ENCODE measurements around the gene CSRP3.

Gene CSRP3

DNA sequence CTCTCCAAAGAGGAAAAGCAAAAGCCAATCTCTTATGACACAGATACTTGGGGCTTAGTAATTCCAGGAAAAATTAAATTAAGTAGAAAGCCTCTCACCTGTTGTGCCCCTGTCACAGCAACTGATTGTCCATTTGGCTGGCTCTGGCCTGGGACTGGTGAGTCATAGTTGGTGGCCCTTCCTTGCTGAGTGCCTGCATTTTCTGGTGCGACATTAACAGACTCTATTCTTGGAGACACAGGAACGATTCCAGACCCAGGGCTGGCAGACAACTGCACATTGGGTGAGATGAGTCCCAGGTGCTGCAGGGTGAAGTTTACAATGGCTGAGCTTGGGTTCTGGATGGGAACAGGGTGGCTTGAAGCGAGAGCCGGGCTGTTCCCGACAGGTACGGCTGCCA lies 23.3 kb upstream of the CSRP3 start:
- no peak overlapping the region for H3K27ac ChIP-seq
- TF ChIP-seq, protein P1, sequence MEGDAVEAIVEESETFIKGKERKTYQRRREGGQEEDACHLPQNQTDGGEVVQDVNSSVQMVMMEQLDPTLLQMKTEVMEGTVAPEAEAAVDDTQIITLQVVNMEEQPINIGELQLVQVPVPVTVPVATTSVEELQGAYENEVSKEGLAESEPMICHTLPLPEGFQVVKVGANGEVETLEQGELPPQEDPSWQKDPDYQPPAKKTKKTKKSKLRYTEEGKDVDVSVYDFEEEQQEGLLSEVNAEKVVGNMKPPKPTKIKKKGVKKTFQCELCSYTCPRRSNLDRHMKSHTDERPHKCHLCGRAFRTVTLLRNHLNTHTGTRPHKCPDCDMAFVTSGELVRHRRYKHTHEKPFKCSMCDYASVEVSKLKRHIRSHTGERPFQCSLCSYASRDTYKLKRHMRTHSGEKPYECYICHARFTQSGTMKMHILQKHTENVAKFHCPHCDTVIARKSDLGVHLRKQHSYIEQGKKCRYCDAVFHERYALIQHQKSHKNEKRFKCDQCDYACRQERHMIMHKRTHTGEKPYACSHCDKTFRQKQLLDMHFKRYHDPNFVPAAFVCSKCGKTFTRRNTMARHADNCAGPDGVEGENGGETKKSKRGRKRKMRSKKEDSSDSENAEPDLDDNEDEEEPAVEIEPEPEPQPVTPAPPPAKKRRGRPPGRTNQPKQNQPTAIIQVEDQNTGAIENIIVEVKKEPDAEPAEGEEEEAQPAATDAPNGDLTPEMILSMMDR (conservative IDR thresholded peaks at IDR 0.05) = no peak
- no peak for TF ChIP-seq ZFX (IDR thresholded peaks at IDR 0.05)

DNA sequence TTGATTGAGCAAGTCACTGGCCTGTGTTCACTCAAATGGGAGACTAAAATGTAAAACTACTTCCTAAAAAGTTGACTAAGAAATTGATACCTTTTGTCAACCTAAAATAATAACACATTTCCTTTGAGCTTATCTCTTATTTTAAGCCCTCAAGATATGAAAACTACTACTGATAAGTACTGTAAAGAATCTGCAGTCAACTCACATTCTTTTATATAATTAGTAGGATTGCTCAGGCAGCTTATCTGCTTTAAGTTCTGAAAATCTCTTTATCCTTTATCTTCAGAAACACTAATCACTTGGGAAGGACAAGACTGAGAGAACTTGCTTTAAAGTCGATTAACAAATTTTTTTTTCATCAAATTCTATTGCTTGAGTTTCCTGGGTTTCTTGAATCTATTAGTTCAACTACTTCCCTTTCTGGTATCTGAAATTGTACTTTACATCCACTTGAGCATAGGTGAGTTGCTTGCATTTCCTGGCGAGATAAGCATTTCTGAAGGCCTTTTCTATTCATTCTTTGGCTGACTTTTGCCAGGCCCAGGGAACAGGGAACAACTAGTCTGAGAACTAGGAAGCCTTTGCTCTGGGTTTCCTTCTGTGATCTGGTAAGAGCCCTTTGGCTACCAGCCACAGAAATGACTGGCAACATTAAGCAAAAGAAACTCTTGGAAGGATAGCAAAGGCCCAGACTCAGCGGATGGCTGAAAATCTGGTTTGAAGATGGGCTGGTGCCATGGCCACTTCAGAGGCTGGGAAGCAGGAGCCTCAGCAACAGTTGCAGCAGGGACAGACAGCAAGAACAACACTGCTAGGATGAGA lies 19.3 kb upstream of the CSRP3 start:
- no peak overlapping the region for H3K27ac ChIP-seq

DNA sequence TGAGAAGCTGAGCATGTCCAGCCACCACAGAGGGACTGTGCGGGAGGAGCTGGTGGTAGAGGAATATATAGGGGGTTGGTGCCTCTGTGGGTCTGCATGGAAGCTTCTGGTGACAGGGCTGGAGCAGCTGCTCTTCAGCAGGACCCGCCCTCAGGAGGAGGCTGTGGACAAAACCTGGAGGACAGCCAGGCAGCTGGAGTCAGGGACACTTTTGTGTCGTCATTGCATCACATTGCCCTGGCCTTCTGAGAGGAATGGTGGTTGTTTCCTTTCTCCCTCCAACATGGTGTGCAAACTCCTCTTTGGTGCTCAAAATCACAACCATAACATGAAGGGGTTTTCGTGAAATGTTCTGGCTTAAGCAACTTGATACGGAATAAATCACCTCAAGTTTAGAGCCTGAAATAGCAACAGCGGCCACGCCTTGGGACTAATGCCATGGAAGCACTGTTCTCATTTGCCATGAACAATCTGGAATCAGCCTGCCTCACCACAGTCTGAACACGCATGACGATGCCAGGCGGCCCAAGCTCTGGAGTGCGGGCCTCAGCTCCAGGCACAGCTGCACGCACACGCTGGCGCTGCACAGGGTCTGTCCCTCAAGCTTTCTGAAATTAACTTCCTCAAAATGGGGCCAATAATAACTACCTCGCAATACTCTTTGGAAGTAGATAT lies 17.1 kb upstream of the CSRP3 start:
- no peak overlapping the region for H3K27ac ChIP-seq
- TF ChIP-seq, protein P1 (conservative IDR thresholded peaks at IDR 0.05) = no peak
- no peak for TF ChIP-seq ZFX (IDR thresholded peaks at IDR 0.05)

More for the DNA sequence above, 19.3 kb upstream of the CSRP3 start:
- TF ChIP-seq, protein P1 (conservative IDR thresholded peaks at IDR 0.05) = no peak

DNA sequence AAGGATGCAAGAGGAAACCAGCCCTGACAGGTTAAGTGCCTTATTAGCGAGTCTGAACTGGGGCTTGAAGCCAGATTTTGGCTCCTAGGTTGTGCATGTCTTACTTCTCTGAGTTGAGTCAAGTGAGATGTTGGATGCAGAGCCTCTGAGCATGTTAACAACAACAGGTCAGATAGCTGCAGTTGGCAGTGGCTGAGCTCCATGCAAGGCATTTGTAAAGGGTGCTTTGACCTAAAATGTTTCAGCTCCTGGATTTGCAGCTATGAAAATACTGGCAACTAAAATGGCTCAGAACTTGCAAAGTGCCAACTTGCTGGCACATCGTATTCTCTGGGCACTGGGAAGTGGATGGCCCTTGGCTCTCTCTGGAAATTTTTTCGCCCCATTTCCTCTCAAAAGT lies 16.4 kb upstream of the CSRP3 start:
- TF ChIP-seq, protein P1 (conservative IDR thresholded peaks at IDR 0.05) = no peak
- no peak for TF ChIP-seq ZFX (IDR thresholded peaks at IDR 0.05)
- no peak overlapping the region for H3K27ac ChIP-seq

DNA sequence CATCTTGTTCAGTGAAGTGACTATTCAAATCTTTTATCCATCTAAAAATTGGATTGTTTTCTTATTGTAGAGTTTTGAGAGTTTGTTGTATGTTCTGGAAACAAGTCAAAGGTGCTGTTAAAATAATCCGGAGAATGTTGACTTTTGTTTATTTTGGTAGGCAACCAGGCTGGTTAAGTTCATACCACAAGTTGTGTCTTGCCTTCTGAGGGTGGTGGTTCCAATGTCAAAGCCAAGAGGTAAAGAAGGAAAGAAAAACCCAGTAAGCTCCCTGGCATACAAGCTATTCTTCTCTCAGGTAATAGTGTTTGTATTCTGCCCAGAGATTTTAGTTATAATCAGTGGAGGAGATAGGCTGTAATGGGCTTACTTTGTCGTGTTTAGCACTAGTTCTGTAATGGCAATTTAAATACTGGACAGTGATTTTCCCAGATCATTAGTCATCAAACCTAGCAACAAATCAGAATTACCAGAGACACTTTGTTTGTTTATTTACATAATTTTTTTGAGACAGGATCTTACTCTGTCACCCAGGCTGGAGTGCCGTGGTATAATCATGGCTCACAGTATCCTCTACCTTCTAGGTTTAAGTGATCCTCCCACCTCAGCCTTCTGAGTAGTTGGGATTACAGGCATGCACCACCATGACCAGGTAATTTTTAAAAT lies 15.1 kb upstream of the CSRP3 start:
- TF ChIP-seq ZFX (IDR thresholded peaks at IDR 0.05) = no peak
- TF ChIP-seq, protein P1 (conservative IDR thresholded peaks at IDR 0.05) = no peak
- H3K27ac ChIP-seq = no peak overlapping the region

DNA sequence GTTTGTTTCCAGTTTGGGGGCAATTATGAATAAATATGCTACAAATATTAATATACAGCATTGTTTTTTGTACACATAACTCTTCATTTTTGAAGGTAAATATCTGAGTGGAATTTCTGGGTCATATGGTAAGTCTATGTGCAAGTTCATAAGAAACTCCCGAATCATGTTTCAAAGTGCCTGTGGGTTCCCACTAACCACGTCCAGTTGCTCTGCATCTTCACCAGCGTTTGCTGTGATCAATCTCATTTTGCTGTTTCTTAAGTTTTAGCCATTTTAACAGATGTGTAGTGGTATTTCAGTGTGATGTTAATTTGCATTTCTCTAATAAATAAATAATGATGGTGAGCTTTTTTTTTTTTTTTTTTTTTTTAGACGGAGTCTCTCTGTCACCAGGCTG lies 14.2 kb upstream of the CSRP3 start:
- TF ChIP-seq, protein P1 (conservative IDR thresholded peaks at IDR 0.05) = no peak
- TF ChIP-seq ZFX (IDR thresholded peaks at IDR 0.05) = no peak
- no peak overlapping the region for H3K27ac ChIP-seq
